ENCODE measurements around the gene CATSPER1.
"Not testable (repeated sequence)": the region's sequence is repeated elsewhere in the genome, so short reads cannot be mapped to it uniquely, and the experiment has no call there.

CATSPER1 gene

GRCh38 chr11:66020618-66021357 is 5.5 kb downstream of the CATSPER1 start:
- DNase-seq, result peak; percentile 79 to 90 (median 86)

- DNase-seq, result peak in 2 of 4 experiments; percentile 20 to 23
Measured at GRCh38 chr11:66020212-66020611, 6.1 kb downstream of the CATSPER1 start.

GRCh38 chr11:66017321-66017720 is 9.0 kb downstream of the CATSPER1 start:
- no peak for DNase-seq

GRCh38 chr11:66016793-66017177 is 9.5 kb downstream of the CATSPER1 start:
- no peak for DNase-seq

DNA sequence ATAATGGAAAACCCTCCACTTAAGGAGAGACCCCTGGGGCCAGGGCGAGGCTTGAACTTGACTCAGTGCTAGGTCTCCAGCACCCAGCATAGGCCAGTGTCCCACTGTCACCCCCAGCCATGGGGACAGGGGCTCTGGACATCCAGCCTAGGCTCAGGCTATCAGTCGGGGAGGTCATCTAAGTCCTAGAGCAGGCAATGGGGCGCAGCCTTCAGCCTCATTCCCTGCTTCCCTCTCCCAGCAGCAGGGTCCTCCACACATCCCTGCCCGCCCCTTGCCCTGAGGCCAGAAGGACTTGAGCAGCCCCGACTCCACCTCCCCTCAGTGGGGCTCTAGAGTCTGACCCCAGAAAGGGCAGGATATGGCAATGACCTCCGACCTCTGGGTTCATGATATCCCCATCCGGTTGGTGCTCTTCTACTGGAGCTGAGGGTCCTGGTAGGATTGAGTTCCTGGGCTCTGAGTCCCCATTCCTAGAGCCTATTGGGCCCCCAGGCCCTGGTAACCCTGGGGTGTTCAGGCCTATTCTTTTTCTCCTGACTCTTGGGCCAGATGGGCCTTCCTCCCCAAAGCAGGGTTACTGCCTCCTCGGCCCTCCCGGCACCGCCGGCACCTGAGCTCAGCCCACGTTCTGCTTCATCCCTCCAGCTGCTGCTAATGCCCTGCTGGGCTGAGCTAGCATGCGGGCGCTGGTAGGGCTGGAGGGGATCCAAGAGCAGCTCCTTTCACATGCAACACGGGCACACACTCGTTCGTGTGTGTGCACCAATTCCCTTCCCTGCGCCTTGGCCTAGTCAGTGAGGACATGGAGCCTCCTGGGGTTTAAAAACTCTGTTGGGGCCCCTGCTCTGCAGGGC is 10.1 kb downstream of the CATSPER1 start:
- DNase-seq, result no peak

DNA sequence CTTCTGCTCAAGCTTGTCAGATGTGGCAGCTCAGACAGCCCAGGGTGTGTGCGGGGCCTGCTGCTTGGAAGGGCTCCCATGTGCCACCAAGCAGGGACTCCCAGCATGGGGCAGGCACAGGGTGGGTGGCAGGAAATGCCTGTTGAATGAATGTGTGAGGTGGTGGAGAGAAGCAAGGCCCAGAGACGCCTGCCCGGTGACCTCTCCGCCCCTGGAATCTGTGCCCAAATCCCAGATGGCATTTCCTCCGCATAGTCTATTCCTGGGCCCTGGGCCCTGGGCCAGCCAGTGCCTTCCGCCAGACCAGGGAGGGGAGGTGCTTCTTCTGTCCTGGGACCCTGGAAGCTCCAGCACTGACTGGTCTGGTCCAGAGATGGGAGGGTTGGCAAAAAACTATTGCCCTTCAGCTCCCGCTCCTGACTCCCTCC is 10.8 kb downstream of the CATSPER1 start:
- DNase-seq, result no peak

GRCh38 chr11:66014804-66015453 is 11.3 kb downstream of the CATSPER1 start:
- DNase-seq, result peak in 1 of 4 experiments; percentile 21

- DNase-seq, result no peak
Measured at GRCh38 chr11:66013762-66014100, 12.5 kb downstream of the CATSPER1 start.

DNA sequence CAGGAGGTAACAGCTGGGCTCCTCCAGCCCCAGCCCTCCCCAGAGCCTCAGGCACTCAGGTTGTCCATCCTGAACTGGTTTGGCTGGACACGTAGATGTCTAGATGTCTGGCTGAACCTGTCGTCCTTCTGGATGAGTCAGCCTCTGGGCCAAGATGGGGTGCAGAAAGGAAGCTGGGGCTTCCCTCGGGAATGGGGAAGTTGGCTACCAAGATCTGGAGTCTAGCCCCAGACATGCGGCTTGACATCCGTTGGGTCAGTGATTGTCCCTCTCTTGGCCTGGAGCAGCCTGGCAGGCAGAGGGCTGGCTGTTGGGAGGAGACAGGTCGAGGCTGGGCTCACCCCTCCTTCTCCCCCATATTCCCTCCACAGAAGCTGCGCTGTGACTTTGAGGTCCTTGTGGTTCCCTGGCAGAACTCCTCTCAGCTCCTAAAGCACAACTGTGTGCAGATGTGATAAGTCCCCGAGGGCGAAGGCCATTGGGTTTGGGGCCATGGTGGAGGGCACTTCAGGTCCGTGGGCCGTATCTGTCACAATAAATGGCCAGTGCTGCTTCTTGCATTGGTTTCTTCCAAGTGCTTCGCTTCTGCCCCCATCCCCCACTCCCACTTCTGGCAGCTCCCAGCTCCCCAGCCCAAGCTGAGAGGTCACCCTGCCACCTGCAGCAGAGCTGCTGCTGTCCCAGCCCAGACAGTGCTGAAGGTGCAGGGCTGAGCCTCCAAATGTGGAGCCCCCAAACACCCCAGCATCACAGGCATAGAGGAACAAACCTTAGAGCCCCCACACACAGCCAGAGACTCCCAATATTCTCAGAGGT is 13.1 kb downstream of the CATSPER1 start:
- peak; percentile 72 to 88 (median 85) for DNase-seq

DNA sequence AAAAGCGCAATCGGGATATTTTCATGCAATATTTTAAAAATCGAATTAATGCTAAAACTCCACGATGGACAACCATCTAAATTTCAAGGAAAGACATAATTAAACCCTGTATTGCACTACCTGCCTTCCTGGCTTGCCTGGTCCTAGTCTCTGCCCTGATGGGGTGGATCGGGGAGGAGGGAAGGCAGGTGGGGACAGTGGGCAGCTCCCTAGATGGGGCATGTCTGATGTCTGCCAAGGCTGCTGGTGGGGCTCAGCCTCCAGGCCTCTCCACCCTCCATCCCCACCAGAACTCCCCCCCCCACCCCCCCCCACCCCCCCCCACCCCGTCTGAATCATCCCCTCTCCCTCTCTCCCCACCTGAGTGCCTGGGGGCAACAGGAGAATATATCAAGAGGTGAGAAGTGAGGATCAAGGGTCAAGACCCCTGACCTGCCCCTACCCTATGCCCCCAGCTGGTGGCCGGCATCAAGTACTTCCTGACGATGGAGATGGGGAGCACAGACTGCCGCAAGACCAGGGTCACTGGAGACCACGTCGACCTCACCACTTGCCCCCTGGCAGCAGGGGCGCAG is 13.8 kb downstream of the CATSPER1 start:
- no peak for DNase-seq

GRCh38 chr11:66011785-66012303 is 14.4 kb downstream of the CATSPER1 start, which contains the start of gene CST6:
CST6 (plus strand) TSS chr11:66012008; CDS start chr11:66012045, 37 bp downstream.
- DNase-seq, result peak in 1 of 4 experiments; percentile 18

- DNase-seq, result no peak
Measured at GRCh38 chr11:66011239-66011784, 15.0 kb downstream of the CATSPER1 start.

DNA sequence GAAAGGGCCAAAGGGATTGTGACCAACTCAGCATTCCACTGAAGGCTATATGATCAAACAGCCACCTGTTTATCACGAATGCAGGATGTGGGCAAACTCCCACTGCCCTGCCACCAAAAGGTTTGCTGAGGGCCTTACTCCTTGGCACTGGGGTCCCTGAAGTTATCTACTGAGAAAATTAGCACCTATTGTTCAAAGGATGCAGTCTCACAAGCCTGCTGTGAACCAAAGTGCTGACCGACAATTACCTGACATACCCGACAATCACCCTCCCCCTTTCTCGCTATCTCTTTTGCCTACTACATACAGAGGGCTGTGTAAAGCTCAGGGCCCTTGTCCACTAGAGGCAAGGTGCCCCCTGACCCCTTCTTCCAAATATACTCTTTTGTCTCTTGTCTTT is 16.2 kb downstream of the CATSPER1 start:
- not testable (repeated sequence) for DNase-seq

DNA sequence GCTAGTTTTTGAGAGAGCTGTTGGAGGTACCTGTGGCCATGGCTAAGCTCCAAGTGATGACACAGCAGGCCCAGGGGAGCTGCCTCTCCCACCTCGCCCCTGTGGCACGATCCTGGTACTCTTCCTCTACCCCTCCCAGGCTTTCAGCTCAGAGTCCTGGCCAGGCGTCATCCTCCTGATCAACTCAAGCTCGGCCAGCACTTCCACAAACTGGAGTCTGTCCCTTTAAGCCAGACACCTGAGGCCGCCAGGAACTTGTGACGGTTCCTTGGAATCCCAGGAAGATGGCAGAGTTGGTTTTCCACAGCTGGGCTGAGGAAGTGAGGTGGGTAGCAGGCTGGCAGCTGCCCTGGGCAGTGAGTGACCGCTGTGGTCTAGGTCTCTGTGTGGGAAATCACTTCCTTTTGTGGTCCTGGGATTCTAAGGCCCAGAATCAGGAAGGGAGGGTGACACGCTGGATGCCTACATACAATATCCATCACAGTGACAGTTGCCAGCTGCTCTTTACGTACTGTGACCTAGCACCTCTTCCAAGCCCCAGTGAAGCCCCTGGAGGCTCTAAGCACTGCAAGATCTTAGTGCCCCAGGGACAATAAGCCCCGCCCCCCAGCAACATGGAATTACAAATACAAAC is 17.7 kb downstream of the CATSPER1 start:
- peak; percentile 44 to 61 (median 52) for DNase-seq

DNA sequence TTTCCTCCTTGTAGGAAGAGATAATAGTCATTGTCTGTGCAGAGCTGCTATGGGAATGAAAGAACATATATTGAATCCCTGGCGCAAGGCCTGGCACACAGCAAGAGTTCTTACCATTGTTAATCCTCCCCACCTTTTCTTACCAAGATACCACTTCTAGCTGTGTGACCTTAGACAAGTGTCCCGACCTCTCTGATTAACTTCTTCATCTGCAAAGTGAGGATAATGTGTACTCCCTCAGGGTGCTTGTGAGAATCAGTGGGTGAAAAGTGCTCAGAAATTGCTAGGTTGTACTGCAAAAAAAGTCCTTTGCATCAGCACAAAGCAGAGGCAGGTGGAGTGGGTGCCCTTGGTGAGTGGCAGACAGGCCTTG is 18.2 kb downstream of the CATSPER1 start:
- DNase-seq, result no peak

- DNase-seq, result no peak
Measured at GRCh38 chr11:66007201-66007634, 19.1 kb downstream of the CATSPER1 start.

DNA sequence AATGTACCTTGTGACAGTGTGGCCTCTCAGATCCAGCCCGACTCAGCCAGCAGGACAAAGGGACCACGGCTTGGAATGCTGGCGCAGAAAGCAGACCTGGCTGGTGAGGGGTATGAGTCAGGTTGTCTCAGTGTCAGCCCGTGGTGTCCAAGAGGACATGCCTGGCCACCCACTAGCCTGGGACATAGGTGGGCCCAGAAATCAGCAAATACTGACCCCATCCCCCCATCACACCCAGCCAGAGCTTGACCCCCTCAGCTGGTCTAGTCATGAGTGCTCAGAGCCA is 19.4 kb downstream of the CATSPER1 start:
- DNase-seq, result no peak

- DNase-seq, result no peak
Measured at GRCh38 chr11:66006134-66006890, 20.0 kb downstream of the CATSPER1 start.

DNA sequence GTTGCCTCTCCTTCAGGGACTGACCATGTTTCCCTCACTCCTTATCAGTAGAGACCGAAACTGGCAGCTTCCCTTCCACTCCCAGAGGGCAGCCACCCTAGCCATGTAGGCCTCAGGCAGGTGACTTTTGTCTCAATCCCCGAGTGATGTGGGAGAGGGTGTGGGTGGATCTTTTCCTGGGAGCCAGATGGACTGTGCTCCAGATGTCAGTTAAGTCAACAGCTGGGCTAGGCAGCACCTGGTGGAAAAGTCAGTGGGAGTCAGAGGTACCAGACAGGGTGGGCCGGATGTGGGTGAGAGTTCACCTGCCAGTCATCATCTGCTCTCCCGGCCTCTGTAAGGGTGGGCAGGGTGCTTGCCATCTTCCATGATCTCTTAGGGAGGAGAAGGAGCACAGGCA is 22.1 kb downstream of the CATSPER1 start:
- no peak for DNase-seq

GRCh38 chr11:66003291-66003690 is 23.0 kb downstream of the CATSPER1 start:
- no peak for DNase-seq
